ENCODE results near the gene TREML1.

Gene TREML1, protein sequence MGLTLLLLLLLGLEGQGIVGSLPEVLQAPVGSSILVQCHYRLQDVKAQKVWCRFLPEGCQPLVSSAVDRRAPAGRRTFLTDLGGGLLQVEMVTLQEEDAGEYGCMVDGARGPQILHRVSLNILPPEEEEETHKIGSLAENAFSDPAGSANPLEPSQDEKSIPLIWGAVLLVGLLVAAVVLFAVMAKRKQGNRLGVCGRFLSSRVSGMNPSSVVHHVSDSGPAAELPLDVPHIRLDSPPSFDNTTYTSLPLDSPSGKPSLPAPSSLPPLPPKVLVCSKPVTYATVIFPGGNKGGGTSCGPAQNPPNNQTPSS

DNA sequence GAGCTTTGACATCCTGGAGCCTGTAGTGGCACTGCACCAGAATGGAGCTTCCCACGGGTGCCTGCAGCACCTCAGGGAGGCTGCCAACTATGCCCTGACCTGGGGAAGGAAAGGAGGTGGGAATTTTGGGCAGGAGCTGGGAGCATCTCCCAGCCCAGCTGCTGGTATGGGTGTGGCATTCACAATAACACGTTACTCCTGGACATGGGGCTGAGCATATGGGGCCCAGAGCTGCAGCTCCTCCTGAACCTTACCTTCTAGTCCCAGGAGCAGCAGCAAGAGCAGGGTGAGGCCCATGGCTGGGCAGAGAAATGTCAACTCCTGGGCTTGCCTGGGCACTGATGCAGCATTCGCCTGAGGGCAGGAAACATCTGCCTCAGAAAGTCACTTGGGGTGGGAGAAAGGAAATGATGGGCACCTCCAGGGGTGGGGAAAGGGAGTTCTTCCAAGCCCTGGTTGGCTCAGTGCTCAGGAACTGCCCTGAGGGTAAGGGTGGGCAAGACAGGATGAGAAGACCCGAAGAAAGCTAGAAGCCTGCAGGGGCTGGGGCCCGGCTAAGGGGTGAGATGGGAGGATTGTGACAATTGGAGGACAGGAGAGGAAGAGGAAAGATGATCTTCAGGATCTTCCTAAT lies at the start of gene TREML1:
TREML1 (minus strand) TSS at position 356 of the 634 bp plus-strand sequence; CDS start at position 297, 59 bp downstream.
- H3K27ac ChIP-seq, result no peak within 1 kb of the TSS
- DNase-seq (ENCODE audit: low spot score), result no peak
- ChIA-PET CTCF (interaction anchor here (0.5 kb wide), 1 partner anchor 11 kb away, joined by 3 read pairs; no protein-coding TSS in a partner anchor), POLR2A (ENCODE audit: low non-redundant PET) (no interaction called here)
- TF ChIP-seq, protein P1, sequence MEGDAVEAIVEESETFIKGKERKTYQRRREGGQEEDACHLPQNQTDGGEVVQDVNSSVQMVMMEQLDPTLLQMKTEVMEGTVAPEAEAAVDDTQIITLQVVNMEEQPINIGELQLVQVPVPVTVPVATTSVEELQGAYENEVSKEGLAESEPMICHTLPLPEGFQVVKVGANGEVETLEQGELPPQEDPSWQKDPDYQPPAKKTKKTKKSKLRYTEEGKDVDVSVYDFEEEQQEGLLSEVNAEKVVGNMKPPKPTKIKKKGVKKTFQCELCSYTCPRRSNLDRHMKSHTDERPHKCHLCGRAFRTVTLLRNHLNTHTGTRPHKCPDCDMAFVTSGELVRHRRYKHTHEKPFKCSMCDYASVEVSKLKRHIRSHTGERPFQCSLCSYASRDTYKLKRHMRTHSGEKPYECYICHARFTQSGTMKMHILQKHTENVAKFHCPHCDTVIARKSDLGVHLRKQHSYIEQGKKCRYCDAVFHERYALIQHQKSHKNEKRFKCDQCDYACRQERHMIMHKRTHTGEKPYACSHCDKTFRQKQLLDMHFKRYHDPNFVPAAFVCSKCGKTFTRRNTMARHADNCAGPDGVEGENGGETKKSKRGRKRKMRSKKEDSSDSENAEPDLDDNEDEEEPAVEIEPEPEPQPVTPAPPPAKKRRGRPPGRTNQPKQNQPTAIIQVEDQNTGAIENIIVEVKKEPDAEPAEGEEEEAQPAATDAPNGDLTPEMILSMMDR (conservative IDR thresholded peaks at IDR 0.05; ENCODE audit: low read depth), result no peak

DNA sequence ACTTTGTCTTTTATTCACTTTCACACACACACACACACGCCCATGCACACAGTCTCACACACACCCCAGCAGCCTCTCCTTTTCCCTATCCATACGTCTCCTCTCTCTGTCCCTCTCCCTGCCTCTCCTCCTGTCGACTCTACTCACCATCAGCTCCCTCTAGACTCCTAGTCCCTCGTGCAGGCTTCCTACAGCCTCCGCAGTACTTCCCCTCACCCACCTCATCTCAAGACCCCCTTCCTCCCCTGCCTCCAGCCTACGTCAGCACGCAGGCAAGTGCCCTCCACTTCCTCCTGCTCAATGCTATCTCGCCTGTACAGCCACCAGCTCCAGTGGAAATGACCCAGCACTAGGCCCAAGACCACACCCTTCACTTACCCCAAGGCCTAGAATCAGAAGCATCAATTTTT lies 47.6 kb upstream of the TREML1 start:
- DNase-seq (ENCODE audit: low spot score), result no peak
- ChIA-PET CTCF (no interaction called here), POLR2A (ENCODE audit: low non-redundant PET) (no interaction called here)
- TF ChIP-seq, protein P1 (conservative IDR thresholded peaks at IDR 0.05; ENCODE audit: low read depth), result no peak
- H3K27ac ChIP-seq, result no peak overlapping the region

DNA sequence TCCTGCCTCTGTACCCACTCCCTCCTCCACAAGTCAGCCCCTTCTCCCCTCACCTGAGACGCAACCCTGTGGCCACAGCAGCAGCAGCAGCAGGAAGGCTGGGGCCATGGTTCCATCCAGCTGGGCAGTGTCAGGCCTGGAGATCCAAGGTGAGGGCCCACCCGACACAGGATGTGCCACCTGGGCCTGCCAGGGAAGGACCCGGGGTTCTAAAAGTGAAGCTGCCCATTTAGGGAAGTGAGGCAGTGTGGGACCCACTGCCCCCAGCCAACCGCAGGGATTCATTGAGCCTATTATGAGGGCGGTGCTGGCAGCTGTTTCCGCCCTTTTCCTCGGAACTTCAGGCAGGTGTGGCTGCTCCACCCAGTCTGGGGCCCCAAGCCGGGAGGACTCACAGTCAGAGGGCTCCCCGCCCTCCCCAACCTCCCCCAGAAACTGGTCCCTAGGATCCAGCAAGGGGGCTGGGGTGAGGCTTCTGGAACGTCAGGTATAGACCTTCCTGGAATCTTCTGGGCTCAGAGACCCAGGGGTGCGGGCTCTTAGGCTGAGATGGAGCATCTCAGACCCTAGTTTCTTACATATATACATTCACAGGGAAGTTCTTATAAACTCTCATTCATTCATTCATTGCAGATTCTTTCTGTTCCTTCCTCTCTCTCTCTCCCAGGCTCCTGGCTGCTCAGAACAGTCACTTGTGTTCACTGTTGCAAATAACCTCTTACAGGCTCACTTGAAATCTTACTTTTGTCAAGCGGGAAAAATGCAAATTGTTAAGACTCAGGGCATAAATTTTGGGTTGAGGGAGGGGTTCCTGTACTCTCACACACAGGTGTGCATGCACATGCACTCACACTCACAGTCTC lies 47.0 kb upstream of the TREML1 start, which contains the start of gene TREML2:
TREML2 (minus strand) TSS at position 249 of the 863 bp plus-strand sequence; CDS start at position 108, 141 bp downstream.
- CTCF ChIA-PET, result no interaction called here
- DNase-seq (ENCODE audit: low spot score), result no peak
- TF ChIP-seq, protein P1 (conservative IDR thresholded peaks at IDR 0.05; ENCODE audit: low read depth), result no peak
- POLR2A ChIA-PET (ENCODE audit: low non-redundant PET), result no interaction called here
- H3K27ac ChIP-seq, result no peak within 1 kb of the TSS

DNA sequence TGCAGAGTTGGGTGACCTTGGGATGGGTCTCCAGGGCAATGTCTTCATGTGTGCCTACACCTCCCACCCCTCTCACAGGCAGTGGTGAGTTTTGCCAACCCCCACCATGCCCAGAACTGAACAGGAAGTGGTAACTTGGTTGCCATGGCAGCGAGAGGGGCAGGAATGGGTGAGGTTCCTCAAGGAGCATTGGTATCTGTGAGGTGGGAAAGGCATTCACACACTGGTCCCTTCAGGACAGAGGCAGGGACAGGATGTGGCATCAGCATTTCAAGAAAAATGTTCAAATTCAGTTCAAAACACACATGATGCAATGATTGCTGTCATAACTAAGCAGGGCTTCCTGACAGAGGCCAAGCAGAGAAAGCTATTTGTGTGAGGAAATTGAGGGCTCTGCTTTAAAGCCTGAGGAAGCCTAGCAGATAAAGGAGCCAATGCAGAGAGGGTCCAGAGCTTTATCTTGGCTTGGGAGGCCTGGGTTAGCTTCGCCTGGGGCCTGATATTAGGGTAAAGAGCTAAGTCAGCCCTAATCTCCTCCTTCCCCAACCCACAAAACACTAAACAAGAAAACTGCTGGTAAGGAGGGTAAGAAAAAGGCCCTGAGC lies 46.3 kb upstream of the TREML1 start:
- POLR2A ChIA-PET (ENCODE audit: low non-redundant PET), result no interaction called here
- TF ChIP-seq, protein P1 (conservative IDR thresholded peaks at IDR 0.05; ENCODE audit: low read depth), result no peak
- DNase-seq (ENCODE audit: low spot score), result no peak
- CTCF ChIA-PET, result no interaction called here
- no peak overlapping the region for H3K27ac ChIP-seq

DNA sequence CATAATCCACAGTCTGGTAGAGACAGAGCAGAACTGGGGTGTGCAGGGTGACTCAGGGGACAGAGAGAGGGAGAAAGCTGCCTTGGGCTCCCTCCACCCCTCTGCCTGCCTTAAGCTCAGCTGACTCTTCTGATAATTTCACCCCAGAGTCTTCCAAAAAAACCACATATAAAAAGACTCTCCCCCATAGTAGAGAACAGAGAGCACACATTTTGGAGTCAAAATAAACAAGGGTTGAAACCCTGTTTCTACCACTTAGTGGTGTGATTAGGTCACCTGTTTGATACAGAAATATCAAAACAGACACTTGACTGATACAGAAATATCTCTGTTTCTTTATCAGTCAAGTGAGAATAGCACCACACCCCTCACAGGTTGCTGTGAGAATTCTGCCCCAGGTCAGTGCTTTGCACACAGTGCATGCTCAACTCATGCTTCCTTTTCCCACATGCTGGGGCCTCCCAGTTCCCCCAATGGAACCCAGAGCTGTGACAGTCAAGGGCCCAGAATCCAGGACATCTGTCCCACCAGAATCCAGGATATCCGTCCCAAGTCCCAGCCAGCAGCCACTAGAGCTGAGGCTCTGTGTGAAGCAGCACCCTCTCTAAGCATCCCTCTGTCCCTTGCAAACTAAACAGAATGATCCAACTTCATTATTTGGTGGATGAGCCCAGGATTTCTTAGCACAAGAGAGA lies 45.6 kb upstream of the TREML1 start:
- TF ChIP-seq, protein P1 (conservative IDR thresholded peaks at IDR 0.05; ENCODE audit: low read depth), result no peak
- CTCF ChIA-PET, result no interaction called here
- POLR2A ChIA-PET (ENCODE audit: low non-redundant PET), result no interaction called here
- DNase-seq (ENCODE audit: low spot score), result no peak
- H3K27ac ChIP-seq, result no peak overlapping the region
